CD4-positive, alpha-beta T cell treated with Interferon gamma for 1 hour (primary cell): Measurements from ENCODE around the gene UNC5B.

ENCODE experiments used
- DNase-seq: peaks from one replicate; pipeline ENCODE4 v3.0.0-alpha.2; 2020

The UNC5B gene

DNA sequence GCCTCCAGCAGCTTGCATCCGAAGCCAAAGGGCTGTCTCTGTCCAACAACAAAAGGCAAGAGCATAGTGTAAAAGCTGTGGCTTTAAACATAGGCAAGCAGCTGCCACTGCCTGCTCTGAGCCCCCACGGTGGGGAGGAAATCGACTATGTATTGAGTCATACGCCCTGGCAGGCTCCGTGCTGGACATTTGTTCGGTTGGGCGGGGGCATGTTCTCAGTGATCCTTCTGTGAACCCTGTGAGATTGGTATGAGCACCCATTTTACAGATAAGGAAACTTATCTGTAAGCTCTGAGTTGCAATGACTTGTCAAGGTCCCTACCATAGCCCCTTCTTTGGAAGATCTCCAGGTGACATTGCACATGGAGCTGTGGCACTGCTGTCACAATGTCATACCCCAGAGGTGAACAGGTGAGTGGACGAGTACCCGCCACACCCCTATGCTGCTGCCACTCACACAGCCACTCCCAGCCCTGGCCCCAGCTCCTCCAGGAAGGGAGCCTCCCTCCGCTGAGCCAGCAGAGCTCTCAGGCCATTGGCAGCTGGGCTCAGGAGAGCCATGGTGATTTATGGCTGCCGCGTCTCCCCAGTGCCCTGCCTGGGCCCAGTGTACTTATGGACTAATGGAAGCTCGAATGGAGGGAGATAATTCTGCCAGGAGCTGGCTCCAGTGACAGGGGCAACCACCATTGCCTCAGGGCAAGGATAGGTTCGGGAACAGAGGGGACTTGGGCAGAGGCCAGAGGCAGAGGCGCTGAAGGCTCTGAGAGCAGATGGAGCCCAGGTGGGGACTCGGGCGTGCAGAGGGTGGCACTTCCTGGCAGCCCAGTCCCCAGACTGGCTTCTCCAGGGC, 43.7 kb downstream of the UNC5B start:
- no peak for DNase-seq

DNA sequence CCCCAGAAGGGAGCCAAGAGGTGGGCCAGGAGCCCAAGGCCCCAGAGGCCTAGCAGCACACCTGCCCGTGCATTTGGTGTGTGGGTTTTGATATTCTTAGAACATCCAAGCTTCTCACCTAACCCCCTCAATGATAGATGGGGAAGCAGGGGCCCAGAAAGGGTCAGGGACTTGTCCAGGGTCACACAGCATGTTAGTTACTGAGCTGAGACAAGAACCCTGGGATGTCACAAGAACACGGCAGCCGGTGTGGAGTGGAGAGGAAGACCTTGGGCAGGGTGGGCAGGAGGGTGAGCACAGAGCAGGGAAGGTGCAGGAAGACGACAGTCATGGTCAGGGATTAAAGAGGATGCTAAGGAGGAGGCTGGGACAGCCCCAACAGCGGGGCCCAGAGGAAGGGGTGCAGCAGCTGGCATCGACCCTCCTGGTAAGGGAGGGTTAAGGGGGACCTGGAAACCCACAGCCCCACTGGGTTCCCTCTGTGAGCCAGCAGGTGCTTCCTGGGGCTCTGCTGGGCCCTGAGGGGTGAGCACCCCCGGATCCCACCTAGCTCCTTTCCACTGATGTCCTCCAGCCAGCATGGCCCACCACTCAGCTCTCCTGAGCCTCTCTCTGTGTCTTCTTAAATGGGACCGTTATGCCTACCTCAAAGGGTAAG, 44.4 kb downstream of the UNC5B start:
- no peak for DNase-seq

DNA sequence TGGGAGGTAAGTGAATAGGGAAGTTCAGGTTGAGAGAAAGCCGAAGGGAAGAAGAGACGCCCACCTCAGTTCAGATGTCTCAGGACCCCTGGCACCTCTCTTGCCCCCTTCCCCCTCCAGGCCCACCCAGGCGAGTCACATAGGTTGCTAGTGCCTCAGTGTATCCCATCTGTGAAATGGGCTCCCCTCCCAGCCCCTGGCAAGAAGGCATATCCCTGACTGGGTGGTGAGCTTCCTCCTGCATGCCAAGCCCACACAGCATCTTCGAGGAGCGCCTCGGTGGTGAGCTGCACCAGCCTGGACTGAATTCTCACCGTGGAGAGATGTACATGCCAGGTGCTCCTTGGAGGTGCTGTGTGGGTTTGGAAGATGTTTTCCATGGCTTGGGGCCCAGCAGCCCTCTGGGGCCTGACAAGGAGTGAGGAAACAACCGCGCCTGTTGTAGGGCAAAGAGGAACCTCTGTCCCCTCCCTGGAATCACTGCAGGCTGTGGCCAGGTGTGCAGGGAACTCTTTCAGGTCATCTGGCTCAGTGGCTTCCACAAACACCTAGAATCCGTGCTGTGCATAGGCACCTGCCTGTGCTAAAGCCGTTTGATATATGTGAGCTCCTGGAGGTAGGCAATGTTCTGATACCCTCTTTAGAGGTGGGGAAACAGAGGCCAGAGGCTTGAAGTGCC, 45.1 kb downstream of the UNC5B start:
- no peak for DNase-seq

DNA sequence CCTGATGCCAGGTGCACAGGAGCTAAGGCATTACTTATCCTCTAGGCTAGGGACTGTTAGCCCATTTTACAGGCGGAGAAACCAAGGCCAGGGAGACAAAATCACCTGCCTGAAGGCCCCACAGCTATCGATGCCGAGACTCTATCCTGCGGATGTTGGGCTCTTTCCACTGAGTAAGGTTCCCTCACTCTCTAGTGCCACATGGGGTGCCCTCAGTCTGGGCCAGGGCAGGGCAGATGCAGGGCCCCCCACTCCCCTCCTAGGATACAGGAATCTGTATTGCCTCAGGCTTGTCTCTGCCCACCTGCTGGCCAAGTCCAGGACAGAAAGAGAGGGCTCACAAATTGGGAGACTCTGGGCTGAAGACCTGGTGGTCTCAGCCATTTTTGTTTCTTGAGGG, 45.7 kb downstream of the UNC5B start:
- no peak for DNase-seq

DNA sequence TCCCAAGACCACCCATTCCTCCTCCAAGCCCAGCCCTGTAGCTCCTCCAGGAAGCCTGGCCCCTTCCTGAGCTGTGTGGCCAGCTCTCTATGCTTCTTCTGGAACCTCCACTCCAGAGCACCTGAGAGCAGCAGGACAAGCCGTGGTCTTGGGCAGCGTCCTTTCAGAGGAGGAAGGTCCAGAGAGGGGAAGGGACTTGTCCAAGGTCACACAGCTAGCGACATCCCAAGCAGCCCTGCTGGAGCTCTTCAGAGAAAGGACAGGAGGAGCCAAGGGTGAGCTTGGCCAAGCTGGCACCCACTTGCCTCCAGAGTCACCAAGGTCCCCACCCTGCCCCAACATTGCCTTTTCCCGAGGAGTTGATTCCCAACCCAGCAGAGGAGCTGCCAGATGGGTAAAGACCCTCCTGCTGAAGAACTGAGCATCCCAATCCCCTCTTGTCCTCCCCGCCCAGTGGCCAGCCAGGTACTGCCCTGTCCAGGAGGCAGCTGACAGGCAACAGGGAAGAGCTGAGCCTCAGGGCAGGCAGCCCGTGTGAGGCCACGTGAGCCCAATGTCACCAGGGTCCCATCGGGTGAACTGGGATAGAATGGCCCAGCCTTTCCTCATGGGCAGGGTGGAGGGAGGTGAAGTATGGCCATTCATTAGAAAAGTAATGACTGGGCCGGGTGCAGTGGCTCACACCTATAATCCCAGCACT, 46.2 kb downstream of the UNC5B start:
- DNase-seq: no peak

DNA sequence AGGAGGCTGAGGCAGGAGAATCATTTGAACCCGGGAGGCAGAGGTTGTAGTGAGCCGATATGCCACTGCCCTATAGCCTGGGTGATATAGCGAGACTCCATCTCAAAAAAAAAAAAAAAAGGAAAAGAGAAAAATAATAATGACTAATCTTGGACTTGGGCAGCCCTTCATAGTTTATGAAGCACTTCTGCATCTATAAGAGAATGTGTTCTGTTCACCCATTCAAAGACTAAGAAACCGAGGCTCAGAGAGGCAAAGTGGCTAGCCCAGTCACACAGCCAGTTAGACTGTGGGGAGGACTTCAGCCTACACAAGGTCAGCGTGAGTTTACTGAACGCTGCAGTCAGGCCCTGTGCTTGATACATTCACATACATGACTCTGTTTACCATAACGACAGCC, 46.9 kb downstream of the UNC5B start:
- no peak for DNase-seq

DNA sequence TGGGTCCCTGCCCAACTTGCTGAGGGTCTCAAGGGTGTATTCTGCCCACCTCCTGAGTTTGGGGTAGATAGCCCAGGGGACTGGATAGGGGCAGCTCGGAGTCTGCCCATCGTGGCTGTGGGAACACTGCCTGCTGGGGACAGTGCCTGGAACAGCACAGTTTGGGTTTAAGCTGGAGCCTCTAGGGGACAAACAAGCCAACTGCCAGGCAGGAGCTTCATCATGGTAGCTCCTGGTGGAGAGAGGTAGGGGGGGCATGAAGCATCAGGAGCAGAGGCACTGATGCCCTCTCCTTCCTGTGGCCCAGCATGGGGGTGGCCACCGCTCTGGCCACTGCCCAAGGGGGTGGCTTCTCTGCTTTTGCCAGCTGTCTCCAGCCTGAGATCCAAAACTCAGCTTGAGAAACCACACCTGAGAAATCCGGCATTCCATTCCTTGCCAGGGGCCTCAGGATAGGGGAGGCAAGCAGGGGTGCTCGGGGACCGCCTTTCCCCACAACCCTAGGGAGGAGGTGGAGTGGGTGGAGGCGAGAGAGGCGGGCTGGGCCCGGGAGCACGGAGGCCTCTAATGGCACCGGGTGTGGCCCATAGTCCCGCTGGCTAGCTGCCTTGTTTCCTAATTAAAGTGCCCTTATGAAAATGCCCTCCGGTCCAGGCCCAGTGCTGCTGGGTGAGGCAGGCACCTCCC, 47.6 kb downstream of the UNC5B start:
- DNase-seq: no peak

DNA sequence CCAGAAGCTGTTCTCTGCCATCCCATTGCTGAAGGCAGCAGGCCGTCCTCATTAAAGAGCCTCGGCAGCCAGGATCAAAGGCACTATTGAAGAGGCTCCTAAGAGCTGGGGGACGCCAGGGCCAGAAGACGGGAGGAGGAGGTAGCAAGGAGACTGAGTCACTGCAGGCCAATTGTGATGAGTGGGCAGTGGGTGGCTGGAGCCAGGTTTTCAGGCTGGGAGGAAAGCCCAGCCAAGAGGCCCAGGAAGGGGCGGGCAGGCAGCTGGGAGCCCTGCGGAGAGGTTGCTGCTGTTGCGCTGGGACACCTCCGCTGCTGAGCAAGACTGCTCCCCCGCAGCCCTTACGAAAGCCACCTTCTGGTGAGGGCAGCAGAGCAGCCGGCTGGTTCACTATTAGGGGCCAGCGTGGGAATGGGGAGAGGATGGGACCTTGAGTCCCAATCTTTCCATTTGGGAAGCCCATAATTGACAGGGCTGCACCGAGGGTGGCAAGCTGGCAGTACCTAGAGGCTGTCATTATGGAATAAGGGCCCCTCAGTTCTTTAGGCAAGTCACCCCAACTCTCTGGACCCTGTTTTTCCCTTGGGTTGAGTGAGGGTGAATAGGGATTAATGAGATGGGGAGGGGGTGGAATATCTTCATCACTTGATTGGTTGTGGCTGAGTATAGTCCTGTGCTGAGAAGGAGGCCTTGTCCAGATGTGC, 48.4 kb downstream of the UNC5B start:
- no peak for DNase-seq

DNA sequence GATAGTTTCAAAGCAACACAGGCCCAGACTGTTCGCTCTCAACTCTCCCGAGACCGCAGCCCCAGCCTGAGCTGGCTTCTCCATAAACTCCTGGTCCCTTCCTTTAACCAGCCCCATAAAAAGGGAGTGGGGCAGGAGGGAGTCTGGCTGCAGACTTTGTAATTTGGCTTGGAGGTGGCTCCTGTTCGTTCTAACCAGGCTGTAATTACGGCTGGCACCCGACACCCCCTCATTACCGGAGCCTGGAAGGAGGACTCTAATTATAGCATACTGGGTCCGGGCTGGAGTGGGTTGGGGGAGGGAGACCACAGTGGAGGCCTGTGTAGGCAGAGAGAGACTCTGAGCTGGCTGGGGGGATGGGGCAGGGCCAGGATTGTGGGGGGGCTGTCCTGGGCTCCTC, 49.7 kb downstream of the UNC5B start:
- no peak for DNase-seq

DNA sequence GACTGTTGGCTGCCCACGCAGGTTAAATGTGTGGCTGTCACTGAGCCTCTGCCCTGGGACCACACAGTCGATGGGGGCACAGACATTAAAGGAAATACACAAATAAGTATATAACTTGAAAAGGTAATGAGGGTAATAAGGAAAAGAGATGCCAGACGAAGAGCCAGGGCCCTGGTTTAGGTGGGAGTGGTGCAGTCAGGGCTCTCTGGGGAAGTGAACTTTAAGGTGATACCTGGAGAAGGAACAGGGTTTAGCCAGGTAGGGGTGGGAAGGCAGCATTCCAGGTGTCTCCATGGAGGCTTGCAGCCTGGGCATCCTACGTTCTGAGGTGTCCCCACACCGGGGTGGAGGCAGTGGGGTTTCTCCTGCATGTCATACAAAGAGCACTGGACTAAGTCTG, 50.4 kb downstream of the UNC5B start:
- DNase-seq: no peak

DNA sequence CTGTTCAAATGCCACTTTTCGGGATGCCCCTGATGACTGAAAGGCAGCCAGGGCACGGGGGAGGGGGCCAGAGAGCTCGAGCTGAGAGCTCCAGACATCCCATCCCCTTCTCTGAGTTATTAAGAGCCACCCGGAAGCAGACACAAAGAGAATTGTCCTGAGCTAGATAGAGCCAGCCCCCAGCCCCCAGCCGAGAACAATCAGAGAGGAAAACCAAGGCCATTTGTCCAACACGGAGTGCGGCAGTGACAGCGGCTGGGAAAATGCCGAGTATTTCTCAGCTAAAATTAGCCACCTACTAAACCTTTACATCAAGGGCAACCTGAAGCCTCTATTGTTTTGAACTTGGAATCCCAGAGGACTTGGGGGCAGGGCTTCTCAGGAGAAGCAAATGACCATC, 51.0 kb downstream of the UNC5B start:
- DNase-seq: no peak

DNA sequence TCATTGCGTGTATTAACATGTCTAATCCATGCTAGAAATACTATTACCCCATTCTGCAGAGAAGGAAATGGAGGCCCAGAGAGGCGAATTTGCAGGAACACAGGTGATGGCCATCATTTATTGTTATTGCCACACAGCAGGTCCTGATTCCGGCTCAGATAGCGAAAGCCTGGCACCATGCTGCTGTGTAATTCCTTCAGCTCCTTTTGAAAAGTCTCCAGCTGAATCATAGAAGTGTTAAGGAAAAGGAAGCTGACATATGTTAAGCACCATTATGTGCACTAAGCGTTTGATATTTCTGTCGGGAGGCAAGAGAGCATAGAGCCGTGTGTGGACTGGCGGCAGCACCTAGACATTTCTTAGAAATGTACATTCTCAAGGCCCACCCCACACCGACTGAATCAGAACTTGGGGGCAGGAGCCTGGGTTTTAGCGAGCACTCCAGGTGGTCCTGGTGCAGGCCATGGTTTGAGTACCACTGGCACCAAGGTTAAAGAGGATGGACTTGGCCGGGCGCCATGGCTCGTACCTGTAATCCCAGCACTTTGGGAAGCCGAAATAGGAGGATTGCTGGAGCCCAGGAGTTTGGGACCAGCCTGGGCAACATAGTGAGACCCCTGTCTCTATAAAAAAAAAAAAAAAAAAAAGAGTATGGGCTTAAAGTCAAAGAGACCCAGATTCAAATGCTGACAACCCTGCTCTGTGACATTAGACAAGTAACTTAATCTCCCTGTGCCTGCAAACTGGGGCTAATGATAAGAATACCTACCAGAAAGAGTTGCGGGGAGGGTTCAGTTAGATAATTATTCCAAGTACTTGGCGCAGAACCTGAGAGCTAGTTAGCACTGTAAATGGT, 52.2 kb downstream of the UNC5B start:
- no peak for DNase-seq

DNA sequence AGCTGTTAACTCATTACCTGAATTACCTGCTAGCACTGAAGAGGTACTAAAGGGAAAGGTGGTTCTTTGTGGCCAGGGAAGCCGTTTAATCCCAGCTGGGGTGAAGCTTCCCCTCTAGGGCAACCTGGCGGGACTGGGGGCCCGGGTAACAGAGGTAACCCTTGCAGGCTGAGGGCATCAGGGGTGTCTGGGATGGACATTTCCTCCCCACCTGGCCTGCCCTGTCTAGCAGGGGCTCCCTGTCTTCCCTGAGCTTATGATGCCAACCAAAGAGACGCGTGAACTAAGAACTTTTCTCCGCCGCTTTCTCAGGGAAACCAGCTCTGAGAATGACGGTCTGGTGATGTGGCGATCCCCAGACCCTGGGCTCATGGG, 52.8 kb downstream of the UNC5B start:
- no peak for DNase-seq

DNA sequence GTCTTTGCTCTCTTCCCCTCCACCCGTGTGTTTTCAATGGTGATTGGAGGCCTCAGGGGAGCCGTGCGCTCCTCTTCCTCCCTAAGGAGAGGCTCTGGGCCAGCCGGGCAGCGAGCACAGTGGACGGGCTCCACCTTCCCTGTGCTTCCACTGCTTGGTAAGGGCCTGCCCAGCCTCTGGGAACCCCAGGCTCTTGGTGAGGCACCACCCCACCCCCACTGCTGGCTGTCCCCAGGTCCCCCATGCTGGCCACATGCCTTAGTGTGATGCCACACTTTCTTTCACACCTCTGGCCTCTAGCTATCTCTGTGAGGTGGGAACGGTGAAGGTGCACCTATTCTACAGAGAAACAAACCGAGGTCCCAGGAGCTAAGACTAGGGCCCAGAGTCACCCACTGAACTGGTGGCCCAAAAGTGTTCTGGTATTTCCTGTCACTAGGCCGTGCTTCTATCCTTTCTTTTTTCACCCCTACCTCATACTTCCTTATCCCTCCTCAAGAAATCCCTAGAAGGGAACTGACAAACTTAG, 53.3 kb downstream of the UNC5B start:
- no peak for DNase-seq

DNA sequence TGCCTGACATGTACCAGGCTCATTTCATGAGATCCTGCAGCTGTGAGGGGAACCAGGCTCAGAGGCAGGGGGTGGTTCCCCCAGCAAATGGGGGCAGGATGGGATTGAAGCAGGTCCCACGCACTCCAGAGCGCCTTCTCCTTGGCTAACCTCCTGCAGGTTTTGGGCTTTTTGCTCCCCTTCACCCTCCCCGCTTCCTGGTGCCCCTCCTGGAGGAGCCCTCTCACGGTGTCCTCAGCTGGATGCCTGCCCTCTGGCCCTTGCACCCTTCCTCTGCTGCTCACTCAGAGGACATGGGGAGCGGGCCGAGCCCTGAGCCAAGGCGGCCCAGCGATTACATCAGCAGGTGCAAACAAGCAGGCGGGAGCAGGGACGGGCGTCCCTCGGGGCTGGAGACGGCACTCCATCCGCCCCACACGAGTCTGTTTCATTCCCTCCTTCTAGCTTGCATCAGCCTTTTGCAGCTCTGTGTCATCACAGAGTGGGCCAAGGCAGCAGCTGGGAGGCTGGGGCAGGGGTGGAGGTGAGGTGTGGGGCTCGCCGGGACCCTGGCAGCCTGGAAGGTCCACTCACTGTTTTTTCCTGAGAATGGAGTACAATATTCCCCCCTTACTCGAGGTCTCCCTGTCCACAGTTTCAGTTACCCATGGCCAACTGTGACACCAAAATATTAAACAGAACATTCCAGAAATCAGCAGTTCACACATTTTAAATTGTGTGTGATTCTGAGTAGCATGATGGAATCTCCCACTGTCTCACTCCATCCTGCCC, 54.0 kb downstream of the UNC5B start:
- DNase-seq: no peak

DNA sequence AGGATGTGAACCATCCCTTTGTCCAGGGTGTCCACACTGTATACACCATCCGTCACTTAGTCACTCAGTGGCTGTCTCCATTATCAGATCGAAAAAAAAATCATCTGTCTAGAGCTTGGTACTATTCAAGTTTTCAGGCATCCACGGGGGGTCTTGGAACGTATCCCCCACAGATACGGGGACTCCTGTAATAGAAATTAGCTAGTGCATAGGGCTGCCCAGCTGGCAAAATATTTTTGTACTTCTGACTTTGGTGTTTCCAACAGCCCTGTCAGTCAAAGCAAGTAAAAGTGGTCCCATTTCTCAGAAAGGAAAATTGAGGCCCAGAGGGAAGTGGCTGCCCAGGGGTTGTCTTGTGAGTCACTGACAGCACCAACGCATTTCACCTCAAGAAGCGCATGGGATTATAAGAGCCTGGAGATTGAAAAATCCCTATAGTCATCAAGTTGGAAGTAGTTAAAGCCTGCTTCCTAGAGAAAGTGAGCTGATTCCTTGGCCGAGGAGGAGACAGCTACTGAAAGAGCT, 54.6 kb downstream of the UNC5B start:
- DNase-seq: no peak

DNA sequence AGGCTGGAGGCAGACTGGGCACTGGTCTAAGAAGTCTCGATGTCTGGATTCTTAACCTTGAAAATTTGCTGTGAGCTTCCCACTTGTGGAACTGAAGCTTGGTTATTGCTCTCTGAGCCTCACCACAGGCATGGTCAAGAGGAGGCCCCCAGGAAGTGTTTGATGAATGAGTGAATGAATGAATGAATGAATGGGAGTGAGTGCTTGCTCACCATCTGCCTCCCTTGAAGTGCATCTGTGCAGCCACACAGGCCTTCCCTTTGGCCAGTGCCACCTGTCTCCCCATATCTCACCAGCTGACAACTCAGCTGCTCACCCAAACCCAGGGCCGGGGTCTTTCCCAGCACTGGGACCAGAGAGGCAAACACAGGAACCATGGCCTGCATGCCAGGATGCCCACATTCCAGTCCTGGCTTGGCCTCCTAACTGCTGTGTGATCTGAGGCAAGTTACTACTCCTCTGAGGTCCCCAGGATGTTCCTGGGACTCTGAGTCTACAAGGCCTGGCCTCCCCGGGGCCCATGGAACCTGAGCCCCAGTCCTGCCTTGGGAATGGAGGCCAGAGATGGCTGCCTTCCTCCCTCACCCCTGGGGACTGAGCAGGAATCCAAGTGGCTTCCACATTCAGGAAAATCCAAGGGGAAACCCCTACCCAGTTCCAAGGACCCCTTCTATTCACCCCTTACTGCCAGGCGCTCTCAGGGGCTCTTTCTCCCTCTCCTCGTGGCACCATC, 55.3 kb downstream of the UNC5B start:
- no peak for DNase-seq

DNA sequence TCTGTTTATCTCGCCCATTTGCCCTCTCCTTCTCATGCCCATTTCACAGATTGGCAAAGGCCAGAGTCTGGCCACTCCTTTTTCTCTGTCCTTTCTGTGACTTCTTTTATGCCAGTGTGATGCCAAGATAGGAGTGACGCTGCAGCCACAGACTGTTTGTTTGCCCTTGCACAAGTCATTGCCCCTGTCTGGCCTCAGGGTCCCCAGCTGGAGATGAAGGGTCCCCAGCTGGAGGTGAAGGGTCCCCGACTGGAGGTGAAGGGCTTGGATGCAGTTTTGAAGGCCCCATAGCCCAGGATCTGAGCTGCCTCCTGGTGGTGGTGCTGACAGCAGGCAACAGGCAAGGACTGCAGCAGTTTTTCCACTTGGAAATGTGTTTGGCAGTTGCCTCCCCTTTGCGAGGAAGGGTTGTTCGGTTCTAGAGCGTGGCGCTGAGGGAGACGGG, 55.9 kb downstream of the UNC5B start:
- no peak for DNase-seq

DNA sequence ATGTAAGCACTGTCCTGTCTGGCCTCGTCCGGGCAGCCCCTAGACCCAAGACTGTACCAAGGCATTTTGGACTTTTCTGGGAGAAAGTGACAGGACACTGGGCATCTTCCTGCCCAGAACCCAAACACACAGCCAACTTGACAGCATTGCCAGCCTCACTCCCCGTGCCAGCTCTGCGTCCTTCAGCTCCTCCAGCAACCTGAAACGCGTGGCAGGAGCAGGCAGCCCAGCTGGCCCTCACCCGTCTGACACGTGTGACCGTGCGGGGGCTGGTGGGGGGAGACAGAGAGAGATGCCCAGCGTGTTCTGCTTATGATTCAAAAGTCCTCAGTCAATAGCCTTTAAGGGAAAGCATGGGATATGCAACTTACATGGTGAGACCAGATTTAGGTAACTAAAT, 56.4 kb downstream of the UNC5B start:
- no peak for DNase-seq
